ENCODE data around the gene SHROOM3. TPM values are rescaled to one million over a fixed set of nuclear protein-coding genes. Genes with fewer than 3 reads are reported as not detected.

SHROOM3 gene
- total RNA-seq, 2 donors from 2014 or later = 142 to 160 TPM

GRCh38 chr4:76806346-76806745, 371.3 kb downstream of the SHROOM3 start:
- intact Hi-C loops (cut with DNase I) = no loop called here
- Histone ChIP-seq H3K36me3 (no peaks in the 10 kb centered on the region), H3K4me3 (no peak overlapping the region), H3K27me3 (no peaks in the 10 kb centered on the region), H3K4me1 (no peaks in the 10 kb centered on the region), H3K9me3 (no peaks in the 10 kb centered on the region), H3K9ac (ENCODE audit: low read depth in 2 of 2, low read length in 2 of 2) (no peak overlapping the region), H3K27ac (no peak overlapping the region)
- TF ChIP-seq, protein P1, sequence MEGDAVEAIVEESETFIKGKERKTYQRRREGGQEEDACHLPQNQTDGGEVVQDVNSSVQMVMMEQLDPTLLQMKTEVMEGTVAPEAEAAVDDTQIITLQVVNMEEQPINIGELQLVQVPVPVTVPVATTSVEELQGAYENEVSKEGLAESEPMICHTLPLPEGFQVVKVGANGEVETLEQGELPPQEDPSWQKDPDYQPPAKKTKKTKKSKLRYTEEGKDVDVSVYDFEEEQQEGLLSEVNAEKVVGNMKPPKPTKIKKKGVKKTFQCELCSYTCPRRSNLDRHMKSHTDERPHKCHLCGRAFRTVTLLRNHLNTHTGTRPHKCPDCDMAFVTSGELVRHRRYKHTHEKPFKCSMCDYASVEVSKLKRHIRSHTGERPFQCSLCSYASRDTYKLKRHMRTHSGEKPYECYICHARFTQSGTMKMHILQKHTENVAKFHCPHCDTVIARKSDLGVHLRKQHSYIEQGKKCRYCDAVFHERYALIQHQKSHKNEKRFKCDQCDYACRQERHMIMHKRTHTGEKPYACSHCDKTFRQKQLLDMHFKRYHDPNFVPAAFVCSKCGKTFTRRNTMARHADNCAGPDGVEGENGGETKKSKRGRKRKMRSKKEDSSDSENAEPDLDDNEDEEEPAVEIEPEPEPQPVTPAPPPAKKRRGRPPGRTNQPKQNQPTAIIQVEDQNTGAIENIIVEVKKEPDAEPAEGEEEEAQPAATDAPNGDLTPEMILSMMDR (IDR thresholded peaks at IDR 0.05) = no peak
- DNase-seq = no peak

DNA sequence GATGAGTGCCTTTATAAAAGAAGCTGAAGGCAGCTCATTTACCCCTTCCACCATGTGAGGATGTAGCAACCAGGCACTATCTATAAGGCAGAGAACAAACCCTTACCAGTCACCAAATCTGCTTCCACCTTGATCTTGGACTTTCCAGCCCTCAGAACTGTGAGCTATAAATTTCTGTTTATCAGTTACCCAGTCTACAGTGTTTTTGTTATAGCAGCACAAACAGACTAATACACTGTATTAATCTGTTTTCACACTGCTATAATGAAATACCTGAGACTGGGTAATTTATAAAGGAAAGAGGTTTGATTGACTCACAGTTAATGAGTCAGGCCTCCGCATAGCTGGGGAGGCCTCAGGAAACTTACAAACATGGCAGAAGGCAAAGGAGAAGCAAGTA, 371.7 kb downstream of the SHROOM3 start:
- H3K9me3 ChIP-seq = no peaks in the 10 kb centered on the region
- DNase-seq = no peak
- H3K36me3 ChIP-seq = no peaks in the 10 kb centered on the region
- H3K27ac ChIP-seq = no peak overlapping the region
- no peak overlapping the region for H3K9ac ChIP-seq (ENCODE audit: low read depth in 2 of 2, low read length in 2 of 2)
- TF ChIP-seq, protein P1 (IDR thresholded peaks at IDR 0.05) = no peak
- no peak overlapping the region for H3K4me3 ChIP-seq
- H3K4me1 ChIP-seq = no peaks in the 10 kb centered on the region
- H3K27me3 ChIP-seq = no peaks in the 10 kb centered on the region
- intact Hi-C loops (cut with DNase I) = no loop called here

GRCh38 chr4:76809594-76810305, 374.7 kb downstream of the SHROOM3 start:
- intact Hi-C loops (cut with DNase I) = no loop called here
- Histone ChIP-seq H3K4me3 (no peak overlapping the region), H3K9me3 (no peaks in the 10 kb centered on the region), H3K27ac (no peak overlapping the region), H3K27me3 (no peaks in the 10 kb centered on the region), H3K4me1 (no peaks in the 10 kb centered on the region), H3K36me3 (no peaks in the 10 kb centered on the region), H3K9ac (ENCODE audit: low read depth in 2 of 2, low read length in 2 of 2) (no peak overlapping the region)
- no peak for DNase-seq
- TF ChIP-seq, protein P1 (IDR thresholded peaks at IDR 0.05) = no peak

DNA sequence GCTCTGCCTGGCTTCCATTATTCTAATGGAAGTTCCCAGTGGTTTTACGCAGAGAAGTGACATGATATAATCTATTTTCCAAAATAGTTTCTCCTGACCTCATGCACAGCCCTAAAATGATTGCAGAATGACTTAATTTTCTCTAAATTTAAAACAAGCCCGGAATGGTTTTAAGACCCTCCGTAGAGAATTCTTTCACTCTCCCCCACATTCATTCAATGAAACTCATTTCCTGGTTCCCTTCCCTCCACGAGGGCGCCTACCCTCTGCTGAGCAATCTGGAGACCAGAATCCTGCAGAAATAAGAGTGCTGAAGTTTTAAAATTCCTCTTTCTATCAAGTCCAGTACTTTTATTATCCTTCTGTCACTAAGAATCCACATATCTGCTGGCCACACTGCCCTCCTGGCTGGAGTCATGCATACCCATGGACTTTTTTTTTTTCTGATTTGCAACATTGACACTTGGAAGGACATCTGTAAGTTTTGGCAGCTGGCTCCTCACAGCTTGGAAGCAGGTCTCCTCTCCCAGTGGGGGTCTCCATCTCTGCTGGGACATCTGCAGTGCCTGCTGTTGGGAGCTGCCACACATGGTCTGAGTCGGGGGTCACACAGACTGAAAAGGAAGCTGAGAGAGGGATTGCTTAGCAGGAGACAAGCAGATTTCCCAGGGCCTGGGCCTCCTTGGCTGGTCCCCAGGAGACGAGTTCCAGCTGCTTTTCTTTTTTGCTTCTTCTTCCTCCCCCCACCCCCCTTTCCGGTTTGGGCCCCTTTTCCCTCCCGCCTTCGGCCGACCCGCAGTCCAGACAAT, 376.8 kb downstream of the SHROOM3 start:
- no peak for DNase-seq
- TF ChIP-seq, protein P1 (IDR thresholded peaks at IDR 0.05) = no peak
- H3K4me3 ChIP-seq = no peak overlapping the region

GRCh38 chr4:76813070-76813469, 378.0 kb downstream of the SHROOM3 start:
- Histone ChIP-seq H3K4me1 (no peaks in the 10 kb centered on the region), H3K4me3 (no peak overlapping the region), H3K9ac (ENCODE audit: low read depth in 2 of 2, low read length in 2 of 2) (no peak overlapping the region), H3K9me3 (no peaks in the 10 kb centered on the region), H3K36me3 (no peaks in the 10 kb centered on the region), H3K27me3 (no peaks in the 10 kb centered on the region), H3K27ac (no peak overlapping the region)
- no peak for DNase-seq
- TF ChIP-seq, protein P1 (IDR thresholded peaks at IDR 0.05) = no peak
- intact Hi-C loops (cut with DNase I) = no loop called here

More for the DNA sequence above, 376.8 kb downstream of the SHROOM3 start:
- H3K36me3 ChIP-seq = no peaks in the 10 kb centered on the region
- peak overlapping the region; percentile 31 for H3K27ac ChIP-seq
- no peaks in the 10 kb centered on the region for H3K4me1 ChIP-seq
- H3K9ac ChIP-seq (ENCODE audit: low read depth in 2 of 2, low read length in 2 of 2) = no peak overlapping the region
- no peaks in the 10 kb centered on the region for H3K9me3 ChIP-seq
- no peaks in the 10 kb centered on the region for H3K27me3 ChIP-seq
- intact Hi-C loops (cut with DNase I) = no loop called here

Measured in colonic mucosa (tissue), 4 donors.